Hepatocyte (in vitro differentiated cells): ENCODE results near the gene ITPR2.

Experiments
- CTCF ChIP-seq: fragments of 200-600 bp; sonication (generic); IDR thresholded peaks from 2 replicates; pipeline ENCODE4 v1.5.1; 2016; ENCODE audit warnings: antibody characterized with exemption, mild to moderate bottlenecking; ENCODE audit not compliant: poor library complexity
- EZH2 ChIP-seq: fragments of 200-600 bp; sonication (generic); IDR thresholded peaks from 2 replicates; pipeline ENCODE4 v1.6.1; 2016; ENCODE audit warnings: antibody characterized with exemption, mild to moderate bottlenecking, borderline replicate concordance
- EZH2phosphoT487 ChIP-seq: fragments of 200-600 bp; sonication (generic); IDR thresholded peaks from one replicate; pipeline ENCODE4 v1.6.1; 2018; ENCODE audit warnings: antibody characterized with exemption, mild to moderate bottlenecking, low read depth, moderate library complexity; ENCODE audit not compliant: unreplicated experiment, severe bottlenecking

GRCh38 chr12:26335651-26336050, 497.3 kb downstream of the ITPR2 start:
- no peak for TF ChIP-seq EZH2
- TF ChIP-seq CTCF = no peak
- no peak for TF ChIP-seq EZH2phosphoT487
